PC-3 (cell line): ENCODE results near the gene TAF11L7.

Experiments
- CTCF ChIP-seq: fragments of 300-600 bp; sonication (generic); conservative IDR thresholded peaks from 2 replicates; pipeline ENCODE4 v1.5.1; 2017; ENCODE audit warnings: antibody characterized with exemption, low read depth, mild to moderate bottlenecking, low read length
- EZH2 ChIP-seq: fragments of 300-600 bp; sonication (generic); IDR thresholded peaks from one replicate; pipeline ENCODE4 v1.6.1; 2017; ENCODE audit warnings: antibody characterized with exemption, mild to moderate bottlenecking, low read length; ENCODE audit not compliant: unreplicated experiment
- EZH2phosphoT487 ChIP-seq: fragments of 300-600 bp; sonication (generic); IDR thresholded peaks from 2 replicates; pipeline ENCODE4 v1.6.1; 2018; ENCODE audit warnings: mild to moderate bottlenecking, antibody characterized with exemption, low read length, borderline replicate concordance

- no peak for TF ChIP-seq CTCF
- TF ChIP-seq EZH2phosphoT487 = no peak
- TF ChIP-seq EZH2 = no peak
Measured at GRCh38 chr5:17614872-17615605, 29.5 kb upstream of the TAF11L7 start.
